Measurements from ENCODE around the gene CDC14B. TPM values are rescaled to one million over a fixed set of nuclear protein-coding genes. Genes with fewer than 3 reads are reported as not detected.

CDC14B gene
- total RNA-seq, 1 experiment from 2014 or later: 8.2 TPM

Other genes starting within 250 kb of the CDC14B start
- 27.1 and 35.0 TPM in 2 replicates for gene SLC35D2, start 236.1 kb downstream of the CDC14B start, total RNA-seq (2014; rRNA removed; shearing (Covaris generic))
- gene ZNF367, start 201.5 kb downstream of the CDC14B start, total RNA-seq (2014; rRNA removed; shearing (Covaris generic)): 21.2 and 21.6 TPM in 2 replicates
- gene HABP4, start 169.7 kb downstream of the CDC14B start, total RNA-seq (2014; rRNA removed; shearing (Covaris generic)): 4.3 and 4.6 TPM in 2 replicates
- gene PRXL2C, start 35.5 kb upstream of the CDC14B start, total RNA-seq (2014; rRNA removed; shearing (Covaris generic)): 18.9 and 22.7 TPM in 2 replicates
- 4.3 and 7.4 TPM in 2 replicates for gene ZNF510, start 158.2 kb upstream of the CDC14B start, total RNA-seq (2014; rRNA removed; shearing (Covaris generic))
- 3.3 and 3.9 TPM in 2 replicates for gene ZNF782, start 234.7 kb upstream of the CDC14B start, total RNA-seq (2014; rRNA removed; shearing (Covaris generic))

Measured in HT1080 (cell line).